GM12891 (cell line): ENCODE data around the gene CAPN5.
"Not testable (repeated sequence)": the region's sequence is repeated elsewhere in the genome, so short reads cannot be mapped to it uniquely, and the experiment has no call there.

Experiments
- DNase-seq: peaks from one replicate; pipeline ENCODE4 v3.0.0; 2011; ENCODE audit warnings: low spot score; ENCODE audit not compliant: insufficient read length
- FAIRE-seq: peaks from 2 replicates; lab custom pipeline; 2011; peaks lifted over from hg19 to GRCh38; lab: Jason Lieb, UNC
- PAX5 ChIP-seq: IDR thresholded peaks from 2 replicates; pipeline ENCODE4 v1.6.1; 2011; ENCODE audit warnings: low read length, moderate library complexity, mild to moderate bottlenecking; ENCODE audit not compliant: insufficient read depth, severe bottlenecking
- POLR2A ChIP-seq: IDR thresholded peaks from 2 replicates; pipeline ENCODE4 v1.6.1; 2011; ENCODE audit warnings: low read depth, low read length, control low read depth
- POLR2AphosphoS5 ChIP-seq: IDR thresholded peaks from 2 replicates; pipeline ENCODE4 v1.6.1; 2011; ENCODE audit warnings: low read depth, low read length, control low read depth
- POU2F2 ChIP-seq: IDR thresholded peaks from 2 replicates; pipeline ENCODE4 v1.6.1; 2011; ENCODE audit warnings: low read depth, mild to moderate bottlenecking, control low read depth, low read length, moderate library complexity
- SPI1 ChIP-seq: IDR thresholded peaks from 2 replicates; pipeline ENCODE4 v1.6.1; 2011; ENCODE audit warnings: low read depth, low read length, control low read depth
- TAF1 ChIP-seq: IDR thresholded peaks from 2 replicates; pipeline ENCODE4 v1.6.1; 2011; ENCODE audit warnings: low read depth, low read length, control low read depth

Gene CAPN5

DNA sequence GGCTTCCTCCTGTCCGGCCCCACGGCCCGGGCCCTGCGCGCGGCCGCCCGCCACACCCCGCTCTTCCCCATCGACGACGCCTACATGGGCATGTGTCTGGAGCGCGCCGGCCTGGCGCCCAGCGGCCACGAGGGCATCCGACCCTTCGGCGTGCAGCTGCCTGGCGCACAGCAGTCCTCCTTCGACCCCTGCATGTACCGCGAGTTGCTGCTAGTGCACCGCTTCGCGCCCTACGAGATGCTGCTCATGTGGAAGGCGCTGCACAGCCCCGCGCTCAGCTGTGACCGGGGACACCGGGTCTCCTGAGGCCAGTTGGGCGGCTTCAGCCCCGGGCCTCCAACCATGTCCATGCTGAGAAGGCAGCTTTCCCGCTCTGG, 26.4 kb upstream of the CAPN5 start:
- TF ChIP-seq PAX5 (no peak), TAF1 (no peak), POLR2AphosphoS5 (no peak), POU2F2 (no peak)
- FAIRE-seq (no peak), DNase-seq (no peak)

DNA sequence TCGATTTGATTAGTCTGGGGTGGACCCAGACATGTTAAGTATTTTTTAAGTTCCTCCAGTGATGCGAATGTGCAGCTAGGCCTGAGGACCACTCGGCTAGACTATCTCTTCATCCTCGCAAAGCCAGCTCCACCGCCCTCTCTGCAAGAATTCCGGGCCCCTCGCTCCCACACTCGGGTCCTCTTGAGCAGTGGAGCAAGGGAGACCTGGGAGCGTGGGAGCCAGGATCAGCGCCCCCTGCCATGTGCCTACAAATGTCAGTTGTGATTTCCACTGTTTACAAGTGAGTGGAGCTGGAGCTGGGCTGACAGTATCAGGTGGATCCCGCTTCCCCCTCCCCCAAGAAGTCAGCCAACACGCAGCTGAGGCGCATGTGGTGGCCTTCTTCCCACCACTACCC, 25.9 kb upstream of the CAPN5 start:
- FAIRE-seq (no peak), DNase-seq (no peak)
- no peak for TF ChIP-seq POLR2A
- TF ChIP-seq POLR2AphosphoS5, result no peak
- no peak for TF ChIP-seq POU2F2
- TF ChIP-seq SPI1, result no peak
- no peak for TF ChIP-seq PAX5
- no peak for TF ChIP-seq TAF1

DNA sequence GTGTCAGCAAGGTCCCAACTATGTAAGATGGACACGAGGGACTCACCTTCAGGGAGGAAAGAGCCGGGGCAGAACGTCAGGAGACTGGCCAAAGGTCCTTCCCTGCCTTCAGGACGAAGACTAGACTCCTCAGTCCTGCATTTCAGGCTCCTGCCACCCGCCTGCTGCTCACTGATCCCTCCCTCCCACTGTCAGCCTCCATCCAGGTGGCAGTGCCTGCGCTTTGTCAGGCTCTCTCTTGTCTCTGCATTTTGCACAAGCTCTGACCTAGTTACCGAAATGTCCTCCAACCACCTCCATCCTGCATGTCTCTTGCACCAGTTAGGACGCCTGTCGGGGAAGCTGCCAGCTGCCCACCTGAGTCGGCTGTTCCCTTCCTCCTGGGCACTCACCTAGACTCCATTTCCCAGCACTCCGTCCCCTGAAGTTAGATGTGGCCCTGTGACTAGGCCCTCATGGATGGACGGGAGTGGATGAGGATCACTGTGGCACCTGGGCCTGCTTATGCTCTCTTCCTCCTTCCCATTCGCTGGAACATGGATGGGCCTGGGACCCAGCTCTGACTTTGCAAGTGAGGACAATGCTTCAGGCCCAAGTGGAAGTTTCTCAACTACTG, 24.6 kb upstream of the CAPN5 start:
- FAIRE-seq, result no peak
- no peak for TF ChIP-seq SPI1
- no peak for TF ChIP-seq POU2F2
- no peak for TF ChIP-seq POLR2A
- TF ChIP-seq PAX5, result no peak
- TF ChIP-seq POLR2AphosphoS5, result no peak
- TF ChIP-seq TAF1, result no peak
- no peak for DNase-seq

DNA sequence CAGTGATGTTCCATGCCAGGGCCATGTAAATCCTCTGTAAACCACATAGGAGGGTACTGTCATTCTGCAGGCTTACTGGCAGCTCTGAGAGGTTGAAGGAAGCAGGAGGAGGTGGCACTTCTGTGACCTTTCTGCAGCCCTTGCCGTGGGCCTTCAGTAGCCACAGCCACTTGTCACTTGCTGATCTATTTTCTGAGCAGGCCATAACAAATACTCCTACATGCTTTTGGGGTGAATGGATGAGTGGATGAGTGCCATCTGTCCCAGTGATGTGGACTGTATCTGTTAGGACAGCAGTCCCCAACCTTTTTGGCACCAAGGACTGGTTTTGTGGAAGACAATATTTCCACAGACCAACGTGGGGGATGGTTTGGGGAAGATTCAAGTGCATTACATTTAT, 22.4 kb upstream of the CAPN5 start:
- no peak for DNase-seq
- FAIRE-seq, result no peak
- TF ChIP-seq PAX5, result no peak

DNA sequence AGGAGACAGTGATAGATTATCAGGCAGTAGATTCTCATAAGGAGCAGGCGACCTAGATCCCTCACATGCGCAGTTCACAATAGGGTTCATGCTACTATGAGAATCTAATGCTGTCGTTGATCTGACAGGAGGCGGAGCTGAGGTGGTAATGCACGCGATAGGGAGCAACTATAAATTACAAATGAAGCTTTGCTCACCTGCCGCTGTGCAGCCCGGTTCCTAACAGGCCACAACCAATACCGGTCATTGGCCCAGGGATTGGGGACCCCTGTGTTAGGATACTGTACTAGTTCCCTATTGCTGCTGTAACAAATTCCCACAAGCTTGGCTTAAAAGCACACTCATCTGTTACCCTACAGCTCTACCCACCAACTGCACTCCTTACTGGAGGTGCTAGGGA, 21.9 kb upstream of the CAPN5 start:
- TF ChIP-seq POLR2A, result no peak
- no peak for TF ChIP-seq SPI1
- TF ChIP-seq POLR2AphosphoS5, result no peak
- TF ChIP-seq PAX5, result no peak
- no peak for TF ChIP-seq POU2F2
- no peak for TF ChIP-seq TAF1
- no peak for DNase-seq
- FAIRE-seq, result no peak

DNA sequence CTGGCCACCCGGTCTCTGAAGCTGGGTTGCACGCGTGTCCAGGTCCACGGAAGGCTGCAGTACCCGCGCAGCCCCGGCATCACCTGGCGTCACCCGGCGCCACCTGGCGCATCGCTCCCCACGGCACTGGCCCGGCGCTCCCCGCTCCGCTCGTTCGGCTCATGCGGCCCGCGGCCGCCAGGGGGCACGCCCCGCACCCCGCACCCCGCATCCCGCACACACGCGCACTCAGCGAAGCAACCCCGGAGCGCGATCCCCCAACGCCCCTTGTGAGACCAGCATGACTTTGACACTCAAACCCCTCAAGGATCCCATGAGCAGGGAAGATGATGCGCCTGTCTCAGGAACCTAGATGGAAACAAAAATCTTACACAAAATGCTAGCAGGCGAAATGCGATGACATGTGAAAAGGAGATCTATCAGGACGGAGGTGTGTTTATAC, 20.7 kb upstream of the CAPN5 start:
- FAIRE-seq (peak; percentile 79), DNase-seq (peak; percentile 71)
- TF ChIP-seq POLR2A, result no peak
- no peak for TF ChIP-seq PAX5
- no peak for TF ChIP-seq TAF1
- no peak for TF ChIP-seq POLR2AphosphoS5
- TF ChIP-seq SPI1, result no peak

DNA sequence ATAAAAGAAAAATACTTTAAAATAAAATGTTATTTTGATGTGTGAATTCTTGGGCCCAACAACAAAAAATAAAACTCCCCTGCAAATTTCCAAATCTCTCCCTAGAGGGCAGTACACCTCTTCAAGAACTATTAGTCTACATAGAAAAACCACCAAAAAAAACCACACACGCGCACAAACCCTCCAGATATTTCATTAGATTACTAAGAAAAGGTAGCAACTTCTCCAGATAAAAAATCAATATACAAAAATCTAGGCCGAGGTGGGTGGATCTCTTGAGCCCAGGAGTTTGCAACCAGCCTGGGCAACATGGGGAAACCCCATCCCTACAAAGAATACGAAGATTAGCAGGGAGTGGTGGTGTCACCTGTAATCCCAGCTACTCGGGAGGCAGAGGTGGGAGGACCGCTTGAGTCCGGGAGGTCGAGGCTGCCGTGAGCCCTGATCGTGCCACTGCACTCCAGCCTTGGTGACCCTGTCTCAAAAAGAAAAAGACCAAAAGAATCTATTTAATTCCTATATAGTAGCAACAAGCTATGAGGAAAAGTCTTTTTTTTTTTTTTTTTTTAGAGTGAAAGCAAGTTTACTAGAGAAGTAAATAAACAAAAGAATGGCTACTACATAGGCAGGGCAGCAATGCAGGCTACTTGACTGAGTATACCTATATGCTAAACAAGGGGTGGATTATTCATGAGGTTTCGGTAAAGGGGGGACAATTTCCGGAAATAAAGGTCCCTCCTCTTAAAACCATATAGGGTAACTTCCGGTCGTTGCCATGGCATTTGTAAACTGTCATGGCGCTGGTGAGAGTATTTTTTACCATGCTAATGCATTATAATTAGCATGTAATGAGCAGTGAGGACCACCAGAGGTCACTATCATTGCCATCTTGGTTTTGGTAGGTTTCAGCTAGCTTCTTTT, 19.5 kb upstream of the CAPN5 start:
- peak; percentile 67 for FAIRE-seq
- no peak for DNase-seq
- TF ChIP-seq POLR2A (no peak), POU2F2 (peak; percentile 62), TAF1 (no peak)

DNA sequence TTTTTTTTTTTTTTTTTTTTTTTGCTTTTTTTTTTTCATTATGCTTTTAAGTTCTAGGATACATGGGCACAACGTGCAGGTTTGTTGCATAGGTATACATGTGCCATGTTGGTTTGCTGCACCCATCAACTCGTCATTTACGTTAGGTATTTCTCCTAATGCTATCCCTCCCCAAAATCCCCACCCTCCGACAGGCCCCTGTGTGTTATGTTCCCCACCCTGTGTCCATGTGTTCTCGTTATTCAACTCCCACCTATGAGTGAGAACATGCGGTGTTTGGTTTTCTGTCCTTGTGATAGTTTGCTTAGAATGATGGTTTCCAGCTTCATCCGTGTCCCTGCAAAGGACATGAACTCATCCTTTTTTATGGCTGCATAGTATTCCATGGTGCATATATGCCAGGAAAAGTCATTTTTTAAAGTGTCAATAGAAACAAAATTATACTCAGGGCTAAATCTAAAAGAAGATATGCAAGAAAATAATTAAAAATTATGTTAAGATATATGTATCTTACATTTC, 18.8 kb upstream of the CAPN5 start:
- not testable (repeated sequence) for DNase-seq, FAIRE-seq

DNA sequence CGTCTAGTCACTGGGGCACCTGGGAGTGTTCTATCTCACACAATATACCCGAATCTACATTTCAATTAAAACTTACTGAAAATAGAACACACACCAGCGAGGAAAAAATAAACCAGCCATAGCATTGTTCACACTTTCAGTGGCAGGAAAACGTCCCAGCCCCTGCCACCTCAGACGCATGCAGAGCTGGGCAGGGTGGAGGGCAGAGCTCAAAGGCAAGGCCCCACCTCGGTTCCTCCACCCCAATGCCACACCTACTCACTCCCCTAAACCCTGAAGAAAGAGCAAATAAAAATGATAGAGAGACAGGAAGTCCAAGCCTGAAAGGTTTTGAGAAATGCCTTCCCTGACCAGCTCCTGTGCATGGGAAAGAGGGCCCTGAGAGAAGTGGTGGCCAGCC, 17.7 kb upstream of the CAPN5 start:
- TF ChIP-seq POLR2AphosphoS5 (no peak), PAX5 (no peak), POLR2A (no peak), TAF1 (no peak), POU2F2 (no peak), SPI1 (no peak)
- FAIRE-seq (no peak), DNase-seq (no peak)

DNA sequence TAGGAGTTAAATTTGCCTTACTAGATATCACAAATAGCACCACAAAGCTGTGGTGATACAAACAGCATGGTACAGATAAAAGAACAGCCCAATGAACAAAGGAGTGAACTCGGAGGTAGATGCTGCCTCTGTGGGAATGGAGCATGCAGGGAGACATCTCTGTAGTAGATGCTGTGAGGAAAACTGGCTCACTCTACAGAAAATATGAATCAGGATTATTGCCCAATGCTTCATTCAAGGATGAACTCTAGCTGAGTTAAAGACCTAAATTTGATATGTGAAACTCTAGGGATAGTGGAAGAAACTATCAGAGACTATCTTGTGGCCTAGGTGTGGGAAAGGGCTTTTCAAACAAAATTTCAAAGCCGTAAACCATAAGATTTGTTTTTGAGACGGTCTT, 15.3 kb upstream of the CAPN5 start:
- TF ChIP-seq PAX5 (no peak), SPI1 (no peak), POLR2AphosphoS5 (no peak), TAF1 (no peak), POU2F2 (no peak), POLR2A (no peak)
- DNase-seq (no peak), FAIRE-seq (no peak)
